Measurements from ENCODE around the gene FBRSL1.
A peak's percentile ranks its signal among the peaks of the same experiment; 100 is the strongest.

FBRSL1 gene

GRCh38 chr12:132479938-132480622 is 9.9 kb upstream of the FBRSL1 start:
- in situ Hi-C loops (cut with MboI; ENCODE audit: low pct_unique_long_range_greater_than_20kb, low sequenced_read_pairs), result no loop called here
- no peak for DNase-seq

GRCh38 chr12:132480623-132481132 is 9.3 kb upstream of the FBRSL1 start:
- DNase-seq, result no peak

GRCh38 chr12:132481345-132481744 is 8.6 kb upstream of the FBRSL1 start:
- DNase-seq, result peak; percentile 65
- in situ Hi-C loops (cut with MboI; ENCODE audit: low pct_unique_long_range_greater_than_20kb, low sequenced_read_pairs), result no loop called here

More at GRCh38 chr12:132480623-132481132, 9.3 kb upstream of the FBRSL1 start:
- in situ Hi-C loops (cut with MboI; ENCODE audit: low pct_unique_long_range_greater_than_20kb, low sequenced_read_pairs), result no loop called here

- in situ Hi-C loops (cut with MboI; ENCODE audit: low pct_unique_long_range_greater_than_20kb, low sequenced_read_pairs), result no loop called here
- DNase-seq, result no peak
Observed at GRCh38 chr12:132481771-132482745, 7.9 kb upstream of the FBRSL1 start.

GRCh38 chr12:132482771-132483170 is 7.2 kb upstream of the FBRSL1 start:
- in situ Hi-C loops (cut with MboI; ENCODE audit: low pct_unique_long_range_greater_than_20kb, low sequenced_read_pairs), result no loop called here
- no peak for DNase-seq

- no peak for DNase-seq
- in situ Hi-C loops (cut with MboI; ENCODE audit: low pct_unique_long_range_greater_than_20kb, low sequenced_read_pairs), result no loop called here
Observed at GRCh38 chr12:132483208-132483607, 6.7 kb upstream of the FBRSL1 start.

GRCh38 chr12:132483612-132484011 is 6.3 kb upstream of the FBRSL1 start:
- no peak for DNase-seq
- in situ Hi-C loops (cut with MboI; ENCODE audit: low pct_unique_long_range_greater_than_20kb, low sequenced_read_pairs), result no loop called here

- in situ Hi-C loops (cut with MboI; ENCODE audit: low pct_unique_long_range_greater_than_20kb, low sequenced_read_pairs), result no loop called here
- no peak for DNase-seq
Observed at GRCh38 chr12:132484183-132484890, 5.6 kb upstream of the FBRSL1 start.

GRCh38 chr12:132484891-132485441 is 5.0 kb upstream of the FBRSL1 start:
- peak; percentile 80 for DNase-seq
- in situ Hi-C loops (cut with MboI; ENCODE audit: low pct_unique_long_range_greater_than_20kb, low sequenced_read_pairs), result no loop called here

- DNase-seq, result no peak
- in situ Hi-C loops (cut with MboI; ENCODE audit: low pct_unique_long_range_greater_than_20kb, low sequenced_read_pairs), result no loop called here
Observed at GRCh38 chr12:132485619-132486018, 4.3 kb upstream of the FBRSL1 start.

GRCh38 chr12:132486168-132486567 is 3.8 kb upstream of the FBRSL1 start:
- in situ Hi-C loops (cut with MboI; ENCODE audit: low pct_unique_long_range_greater_than_20kb, low sequenced_read_pairs), result no loop called here
- no peak for DNase-seq

GRCh38 chr12:132486576-132486975 is 3.4 kb upstream of the FBRSL1 start:
- DNase-seq, result no peak
- in situ Hi-C loops (cut with MboI; ENCODE audit: low pct_unique_long_range_greater_than_20kb, low sequenced_read_pairs), result no loop called here

GRCh38 chr12:132487311-132487741 is 2.6 kb upstream of the FBRSL1 start:
- no peak for DNase-seq
- in situ Hi-C loops (cut with MboI; ENCODE audit: low pct_unique_long_range_greater_than_20kb, low sequenced_read_pairs), result no loop called here

- in situ Hi-C loops (cut with MboI; ENCODE audit: low pct_unique_long_range_greater_than_20kb, low sequenced_read_pairs), result no loop called here
- DNase-seq, result peak; percentile 95
Observed at GRCh38 chr12:132488127-132489077, 1.5 kb upstream of the FBRSL1 start.

- in situ Hi-C loops (cut with MboI; ENCODE audit: low pct_unique_long_range_greater_than_20kb, low sequenced_read_pairs), result no loop called here
- DNase-seq, result peak; percentile 81
Observed at GRCh38 chr12:132489078-132489601, 811 bp upstream of the FBRSL1 start.

- in situ Hi-C loops (cut with MboI; ENCODE audit: low pct_unique_long_range_greater_than_20kb, low sequenced_read_pairs), result no loop called here
- no peak for DNase-seq
Observed at GRCh38 chr12:132490422-132491137, 629 bp downstream of the FBRSL1 start.

- no peak for DNase-seq
- in situ Hi-C loops (cut with MboI; ENCODE audit: low pct_unique_long_range_greater_than_20kb, low sequenced_read_pairs), result no loop called here
Observed at GRCh38 chr12:132491138-132491663, 1.2 kb downstream of the FBRSL1 start.

Measured in KBM-7 (cell line).